ENCODE results near the gene ARMH4. TPM values are rescaled to one million over a fixed set of nuclear protein-coding genes. Genes with fewer than 3 reads are reported as not detected.

Gene ARMH4
- total RNA-seq, 1 donor, result 3.0 TPM

- DNase-seq (ENCODE audit: low read depth), result no peak
- no peak for TF ChIP-seq CTCF (IDR thresholded peaks at IDR 0.05; ENCODE audit: insufficient read depth, low read depth, low read length)
- H3K4me3 ChIP-seq (ENCODE audit: low read depth, low read length), result no peak overlapping the region
Measured at GRCh38 chr14:58119381-58119780, 32.6 kb downstream of the ARMH4 start.

GRCh38 chr14:58118097-58118815 is 33.8 kb downstream of the ARMH4 start:
- no peak for DNase-seq (ENCODE audit: low read depth)
- no peak overlapping the region for H3K4me3 ChIP-seq (ENCODE audit: low read depth, low read length)
- TF ChIP-seq CTCF (IDR thresholded peaks at IDR 0.05; ENCODE audit: insufficient read depth, low read depth, low read length), result no peak

GRCh38 chr14:58109744-58110143 is 42.3 kb downstream of the ARMH4 start:
- TF ChIP-seq CTCF (IDR thresholded peaks at IDR 0.05; ENCODE audit: insufficient read depth, low read depth, low read length), result no peak
- H3K4me3 ChIP-seq (ENCODE audit: low read depth, low read length), result no peak overlapping the region
- DNase-seq (ENCODE audit: low read depth), result no peak

GRCh38 chr14:58108717-58109116 is 43.3 kb downstream of the ARMH4 start:
- DNase-seq (ENCODE audit: low read depth), result no peak
- H3K4me3 ChIP-seq (ENCODE audit: low read depth, low read length), result no peak overlapping the region
- no peak for TF ChIP-seq CTCF (IDR thresholded peaks at IDR 0.05; ENCODE audit: insufficient read depth, low read depth, low read length)

- DNase-seq (ENCODE audit: low read depth), result peak; percentile 77
- peak; percentile 74 for TF ChIP-seq CTCF (IDR thresholded peaks at IDR 0.05; ENCODE audit: insufficient read depth, low read depth, low read length)
- H3K4me3 ChIP-seq (ENCODE audit: low read depth, low read length), result no peak overlapping the region
Measured at GRCh38 chr14:58107947-58108552, 44.0 kb downstream of the ARMH4 start.

GRCh38 chr14:58107041-58107440 is 45.0 kb downstream of the ARMH4 start:
- DNase-seq (ENCODE audit: low read depth), result no peak
- TF ChIP-seq CTCF (IDR thresholded peaks at IDR 0.05; ENCODE audit: insufficient read depth, low read depth, low read length), result no peak
- no peak overlapping the region for H3K4me3 ChIP-seq (ENCODE audit: low read depth, low read length)
